ENCODE results near the gene SPP2. TPM values are rescaled to one million over a fixed set of nuclear protein-coding genes. Genes with fewer than 3 reads are reported as not detected.

SPP2 gene
- total RNA-seq, 1 experiment from 2014 or later, result not detected

DNA sequence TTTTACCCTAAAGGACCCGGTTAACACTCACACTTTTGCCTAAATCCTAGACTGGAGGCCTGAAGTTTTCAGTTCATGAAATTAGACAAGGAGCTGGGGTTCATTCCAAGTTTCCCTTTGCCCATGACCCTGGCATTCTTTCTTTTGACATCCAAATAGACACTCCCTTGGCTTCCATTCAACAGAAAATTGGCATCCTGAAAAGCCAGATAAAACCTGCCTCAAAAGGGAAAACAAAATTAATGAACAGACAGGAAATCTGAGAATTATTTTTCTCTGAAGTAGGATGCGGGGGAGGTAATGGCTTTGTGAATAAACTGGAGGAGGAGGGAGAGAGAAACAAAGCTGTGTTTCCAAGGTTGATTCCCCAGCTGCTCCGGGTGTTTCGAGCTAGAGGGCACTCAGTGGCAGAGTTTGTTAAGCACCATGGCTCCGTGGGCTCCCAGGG is 41.0 kb downstream of the SPP2 start:
- Histone ChIP-seq H3K4me1 (ENCODE audit: control insufficient read depth, insufficient read depth, low read length) (peaks cover 13% of the 10 kb centered on the region), H3K9me3 (ENCODE audit: control insufficient read depth, insufficient read depth, low read depth, low read length) (peaks cover 7% of the 10 kb centered on the region; the same call in 1 of the 2 replicates), H3K4me3 (ENCODE audit: low read depth in 2 of 2, low read length in 2 of 2) (peak overlapping the region in 1 of 2 experiments; percentile 27; a peak in 2 of 4 replicates), H3K27ac (ENCODE audit: low read length) (peak overlapping the region; percentile 69), H3K27me3 (ENCODE audit: control insufficient read depth, insufficient read depth, low read length) (no peaks in the 10 kb centered on the region), H3K36me3 (ENCODE audit: control insufficient read depth, insufficient read depth, low read length) (no peaks in the 10 kb centered on the region)
- no peak for TF ChIP-seq SIN3A (IDR thresholded peaks at IDR 0.05; ENCODE audit: borderline replicate concordance, insufficient read depth, low read depth, low read length)
- TF ChIP-seq POLR2AphosphoS5 (IDR thresholded peaks at IDR 0.05; ENCODE audit: low read depth, low read length), result no peak
- TF ChIP-seq TCF7L2 (IDR thresholded peaks at IDR 0.05; ENCODE audit: low read depth, low read length), result no peak
- no peak for TF ChIP-seq CTCF (IDR thresholded peaks at IDR 0.05)
- TF ChIP-seq, protein P1, sequence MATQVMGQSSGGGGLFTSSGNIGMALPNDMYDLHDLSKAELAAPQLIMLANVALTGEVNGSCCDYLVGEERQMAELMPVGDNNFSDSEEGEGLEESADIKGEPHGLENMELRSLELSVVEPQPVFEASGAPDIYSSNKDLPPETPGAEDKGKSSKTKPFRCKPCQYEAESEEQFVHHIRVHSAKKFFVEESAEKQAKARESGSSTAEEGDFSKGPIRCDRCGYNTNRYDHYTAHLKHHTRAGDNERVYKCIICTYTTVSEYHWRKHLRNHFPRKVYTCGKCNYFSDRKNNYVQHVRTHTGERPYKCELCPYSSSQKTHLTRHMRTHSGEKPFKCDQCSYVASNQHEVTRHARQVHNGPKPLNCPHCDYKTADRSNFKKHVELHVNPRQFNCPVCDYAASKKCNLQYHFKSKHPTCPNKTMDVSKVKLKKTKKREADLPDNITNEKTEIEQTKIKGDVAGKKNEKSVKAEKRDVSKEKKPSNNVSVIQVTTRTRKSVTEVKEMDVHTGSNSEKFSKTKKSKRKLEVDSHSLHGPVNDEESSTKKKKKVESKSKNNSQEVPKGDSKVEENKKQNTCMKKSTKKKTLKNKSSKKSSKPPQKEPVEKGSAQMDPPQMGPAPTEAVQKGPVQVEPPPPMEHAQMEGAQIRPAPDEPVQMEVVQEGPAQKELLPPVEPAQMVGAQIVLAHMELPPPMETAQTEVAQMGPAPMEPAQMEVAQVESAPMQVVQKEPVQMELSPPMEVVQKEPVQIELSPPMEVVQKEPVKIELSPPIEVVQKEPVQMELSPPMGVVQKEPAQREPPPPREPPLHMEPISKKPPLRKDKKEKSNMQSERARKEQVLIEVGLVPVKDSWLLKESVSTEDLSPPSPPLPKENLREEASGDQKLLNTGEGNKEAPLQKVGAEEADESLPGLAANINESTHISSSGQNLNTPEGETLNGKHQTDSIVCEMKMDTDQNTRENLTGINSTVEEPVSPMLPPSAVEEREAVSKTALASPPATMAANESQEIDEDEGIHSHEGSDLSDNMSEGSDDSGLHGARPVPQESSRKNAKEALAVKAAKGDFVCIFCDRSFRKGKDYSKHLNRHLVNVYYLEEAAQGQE (IDR thresholded peaks at IDR 0.05; ENCODE audit: insufficient read depth in 1 of 2, low read depth in 2 of 2, low read length in 1 of 2), result no peak
- ATAC-seq (peak; percentile 78), DNase-seq (ENCODE audit: low read depth, low spot score) (no peak)
- intact Hi-C loops (cut with micrococcal nuclease; ENCODE audit: unreplicated experiment) (no loop called here), in situ Hi-C loops (cut with HindIII; ENCODE audit: low pct_unique_long_range_greater_than_20kb, low sequenced_read_pairs) (no loop called here)
- ChIA-PET CTCF (interaction anchor here (0.7 kb wide), 1 partner anchor 258 kb away, joined by 3 read pairs; no protein-coding TSS in a partner anchor), POLR2A (no interaction called here)
- no TSS peak for BruUV-seq (replicated peaks)

GRCh38 chr2:234091883-234092282 is 41.4 kb downstream of the SPP2 start:
- H3K27me3 ChIP-seq (ENCODE audit: control insufficient read depth, insufficient read depth, low read length), result no peaks in the 10 kb centered on the region
- no TSS peak for BruUV-seq (replicated peaks)
- peaks cover 13% of the 10 kb centered on the region for H3K4me1 ChIP-seq (ENCODE audit: control insufficient read depth, insufficient read depth, low read length)
- DNase-seq (ENCODE audit: low read depth, low spot score) (no peak), ATAC-seq (peak; percentile 56; the same call in 1 of the 2 replicates)
- peak overlapping the region in 1 of 2 experiments; percentile 27; a peak in 2 of 4 replicates for H3K4me3 ChIP-seq (ENCODE audit: low read depth in 2 of 2, low read length in 2 of 2)
- H3K9me3 ChIP-seq (ENCODE audit: control insufficient read depth, insufficient read depth, low read depth, low read length), result peaks cover 7% of the 10 kb centered on the region; the same call in 1 of the 2 replicates
- ChIA-PET POLR2A (no interaction called here), CTCF (interaction anchor here (0.7 kb wide), 1 partner anchor 259 kb away, joined by 3 read pairs; no protein-coding TSS in a partner anchor)
- no peak for TF ChIP-seq CTCF (IDR thresholded peaks at IDR 0.05)
- TF ChIP-seq, protein P1 (IDR thresholded peaks at IDR 0.05; ENCODE audit: insufficient read depth in 1 of 2, low read depth in 2 of 2, low read length in 1 of 2), result no peak
- TF ChIP-seq POLR2AphosphoS5 (IDR thresholded peaks at IDR 0.05; ENCODE audit: low read depth, low read length), result no peak
- no peak for TF ChIP-seq TCF7L2 (IDR thresholded peaks at IDR 0.05; ENCODE audit: low read depth, low read length)
- TF ChIP-seq SIN3A (IDR thresholded peaks at IDR 0.05; ENCODE audit: borderline replicate concordance, insufficient read depth, low read depth, low read length), result no peak
- intact Hi-C loops (cut with micrococcal nuclease; ENCODE audit: unreplicated experiment) (no loop called here), in situ Hi-C loops (cut with HindIII; ENCODE audit: low pct_unique_long_range_greater_than_20kb, low sequenced_read_pairs) (no loop called here)
- H3K27ac ChIP-seq (ENCODE audit: low read length), result peak overlapping the region; percentile 69
- no peaks in the 10 kb centered on the region for H3K36me3 ChIP-seq (ENCODE audit: control insufficient read depth, insufficient read depth, low read length)
